ENCODE measurements around the gene DLEU7.
A peak's percentile ranks its signal among the peaks of the same experiment; 100 is the strongest.

The DLEU7 gene

DNA sequence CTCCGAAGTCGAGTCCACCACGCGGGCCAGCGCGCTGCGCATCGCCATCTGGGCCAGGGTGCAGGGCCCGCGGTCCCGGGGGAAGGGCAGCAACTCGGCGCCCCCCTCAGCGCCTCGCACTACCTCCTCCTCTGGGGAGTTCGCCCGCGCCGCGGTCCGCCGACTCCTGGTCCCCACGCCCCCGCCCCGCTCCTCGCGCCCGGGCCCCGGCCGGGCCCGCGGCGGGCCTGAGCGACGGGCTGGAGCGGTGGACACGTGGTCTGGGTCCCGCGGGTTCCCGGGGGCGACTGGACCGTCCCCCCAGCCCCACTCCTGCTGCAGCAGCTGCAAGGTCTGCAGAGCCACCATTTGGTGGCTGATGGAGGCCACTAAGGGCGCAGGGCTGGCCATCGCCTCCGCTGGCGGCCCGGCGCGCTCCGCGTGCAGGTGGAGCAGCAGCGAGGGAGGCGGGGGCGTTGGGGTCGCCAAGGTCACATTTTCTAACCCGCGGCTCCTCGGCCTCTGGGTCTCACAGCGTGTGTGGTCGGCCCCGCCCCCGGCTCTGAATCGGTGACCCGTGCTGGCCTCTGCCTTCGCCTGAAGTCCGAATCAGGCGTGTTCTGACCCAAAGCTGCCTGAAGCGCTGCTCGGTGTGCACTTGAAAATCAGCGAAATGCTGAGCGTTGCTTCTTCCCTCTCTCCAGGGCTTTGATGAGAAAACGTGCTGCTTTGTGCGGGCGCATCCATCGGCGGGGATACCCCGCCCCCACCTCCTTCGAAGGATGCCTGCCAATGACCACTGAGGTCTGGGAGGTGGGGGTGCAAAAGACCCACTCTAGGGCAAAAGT is at the start of gene DLEU7:
Gene DLEU7 (minus strand): TSS at position 436 of the 827 bp plus-strand sequence. CDS start 46 bp downstream, at position 390.
- DNase-seq, result no peak

DNA sequence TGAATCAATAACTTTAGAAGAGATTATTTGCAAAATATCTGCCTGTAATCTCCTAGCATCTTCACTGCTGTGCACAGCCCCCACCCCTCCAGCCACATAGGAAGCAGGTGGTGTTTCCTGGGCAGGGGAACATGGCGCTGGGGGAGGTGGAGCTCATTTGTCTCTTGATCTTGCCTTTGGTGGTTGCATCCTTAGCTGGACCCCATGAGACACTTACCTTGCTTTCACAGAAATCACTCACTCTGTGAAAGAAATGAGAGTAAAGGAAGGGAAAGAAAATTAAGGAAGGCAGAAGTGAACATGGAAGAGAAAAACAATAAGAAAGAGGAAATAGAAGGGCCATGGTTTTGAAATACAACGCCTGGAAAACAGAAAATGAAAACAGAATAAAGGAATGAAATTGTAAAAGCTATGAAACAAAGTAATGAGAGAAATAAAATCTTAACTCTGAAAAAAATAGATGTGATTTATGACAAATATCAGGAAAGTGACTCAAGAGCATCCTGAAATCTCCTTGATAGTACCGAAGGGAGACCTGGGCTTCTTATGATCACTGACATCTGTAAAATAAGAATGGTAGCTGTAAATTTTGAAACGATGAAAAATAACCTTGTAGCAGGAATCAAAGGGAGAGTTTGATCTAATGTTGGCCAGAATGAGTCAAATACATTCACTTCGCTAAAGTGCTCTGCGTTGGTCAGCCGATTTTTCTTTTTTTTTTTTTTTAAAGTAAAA is 48.9 kb upstream of the DLEU7 start:
- no peak for DNase-seq

- no peak for DNase-seq
Observed at GRCh38 chr13:50891206-50891605, 47.7 kb upstream of the DLEU7 start.

DNA sequence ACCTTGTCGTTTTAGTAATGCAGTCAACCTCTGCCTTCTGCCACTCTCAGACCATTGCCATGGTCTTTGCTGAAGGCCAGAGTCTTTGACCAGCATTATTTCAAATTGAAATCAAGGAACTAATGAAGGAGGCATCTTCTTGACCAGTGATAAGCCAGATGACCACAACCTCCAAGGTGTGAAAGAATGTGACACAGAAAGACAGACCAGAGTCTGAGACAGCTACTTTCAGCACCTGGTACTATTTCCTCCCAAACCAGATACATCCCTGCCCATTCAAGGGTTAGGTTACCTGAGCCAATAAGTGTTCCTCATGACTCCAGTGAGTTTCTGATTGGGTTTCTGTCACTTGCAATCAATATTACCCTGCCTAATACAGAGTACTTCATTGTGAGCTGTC is 45.8 kb upstream of the DLEU7 start:
- no peak for DNase-seq

GRCh38 chr13:50888362-50888761 is 44.9 kb upstream of the DLEU7 start:
- DNase-seq, result no peak

GRCh38 chr13:50887151-50887550 is 43.7 kb upstream of the DLEU7 start:
- no peak for DNase-seq

DNA sequence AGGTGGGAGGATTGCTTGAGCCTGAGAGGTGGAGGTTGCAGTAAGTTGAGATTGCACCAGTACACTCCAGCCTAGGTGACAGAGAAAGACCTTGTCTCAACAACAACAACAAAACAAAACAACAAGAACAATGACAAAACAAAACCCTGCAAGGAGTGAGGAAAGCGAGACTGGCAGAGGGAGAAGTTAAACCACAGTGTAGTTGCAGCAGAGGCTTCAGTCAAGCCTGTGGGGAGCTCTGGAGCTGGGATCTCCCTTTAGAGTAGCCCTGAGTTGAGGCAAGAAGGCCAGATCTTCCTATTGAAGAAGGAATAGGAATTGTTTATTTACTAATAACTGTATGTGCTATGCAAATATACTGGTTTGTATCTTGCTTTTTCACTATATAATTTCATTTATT is 40.8 kb upstream of the DLEU7 start:
- no peak for DNase-seq

DNA sequence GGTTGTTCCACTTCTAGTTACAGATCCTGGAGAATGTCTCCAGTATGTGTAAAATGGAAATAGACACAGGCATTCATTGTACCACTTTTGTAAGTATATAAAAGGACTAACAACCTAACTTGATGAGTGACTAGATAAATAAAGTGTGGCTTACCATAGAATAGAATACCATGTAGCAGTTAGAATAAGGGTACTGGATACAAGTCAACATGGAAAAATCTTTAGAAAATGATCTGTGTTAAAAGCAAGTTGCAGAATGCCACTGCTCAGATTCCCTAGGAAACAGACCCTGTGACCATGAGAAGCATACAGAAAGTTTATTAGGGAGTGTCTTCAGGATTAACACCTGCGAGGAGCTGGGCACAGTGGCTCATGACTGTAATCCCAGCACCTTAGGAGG is 40.2 kb upstream of the DLEU7 start:
- no peak for DNase-seq

GRCh38 chr13:50882816-50883435 is 39.4 kb upstream of the DLEU7 start:
- DNase-seq, result no peak

DNA sequence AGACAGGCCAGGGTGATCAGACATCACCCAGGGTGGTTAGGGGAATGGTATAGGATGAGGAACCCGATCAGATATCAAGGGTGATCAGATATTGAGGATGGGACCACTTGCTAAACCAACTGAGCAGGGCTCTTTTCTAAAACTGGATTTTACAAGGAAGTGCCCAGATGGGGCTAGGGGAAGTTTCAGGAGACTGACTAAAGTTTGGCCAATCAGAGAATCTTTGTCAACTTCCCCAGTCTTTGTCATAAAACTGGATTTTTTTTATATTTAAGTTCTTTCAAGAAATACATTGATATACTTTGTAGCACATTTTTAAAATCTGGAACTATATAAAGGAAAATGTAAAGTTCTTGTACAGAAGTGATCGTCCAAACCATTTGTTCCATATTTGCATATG is 30.5 kb upstream of the DLEU7 start:
- no peak for DNase-seq

DNA sequence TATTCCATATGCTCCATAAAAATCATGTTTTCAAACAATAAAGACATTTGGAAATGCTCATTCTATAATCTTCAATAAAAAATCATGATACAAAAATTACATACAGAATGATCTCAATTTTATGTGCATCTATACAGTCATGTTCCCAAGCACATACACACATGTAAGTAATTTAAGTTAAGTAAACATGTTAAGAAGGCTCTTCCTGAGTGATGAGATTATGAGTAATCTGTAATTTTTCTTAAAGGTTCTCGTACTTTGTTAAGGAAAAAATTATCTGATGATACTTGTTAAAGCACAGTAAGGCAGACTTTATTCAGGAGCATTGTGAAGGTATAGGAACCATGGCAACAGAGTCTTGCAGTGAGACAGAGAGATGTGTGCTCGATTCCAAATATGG is 30.0 kb upstream of the DLEU7 start:
- DNase-seq, result peak; percentile 31

DNA sequence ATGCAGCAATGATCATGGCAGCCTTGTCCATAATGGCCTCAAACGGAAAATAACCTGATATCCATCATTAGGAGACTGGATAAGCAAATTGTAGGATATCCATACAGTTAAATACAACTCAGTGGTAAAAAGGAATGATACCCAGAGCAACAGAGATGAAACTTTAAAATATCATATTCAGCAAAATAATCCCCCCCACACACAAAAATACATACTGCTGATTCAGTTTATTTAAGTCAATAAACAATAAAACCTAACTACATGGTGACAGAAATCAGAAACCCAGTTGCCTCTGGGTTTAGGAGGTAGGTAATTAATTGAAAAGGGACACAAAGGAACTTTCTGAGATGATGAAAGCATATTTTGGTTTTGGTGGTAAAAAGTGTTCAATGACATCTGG is 27.9 kb upstream of the DLEU7 start:
- no peak for DNase-seq

- no peak for DNase-seq
Observed at GRCh38 chr13:50867637-50867945, 24.1 kb upstream of the DLEU7 start.

- no peak for DNase-seq
Observed at GRCh38 chr13:50866817-50867636, 23.5 kb upstream of the DLEU7 start.

DNA sequence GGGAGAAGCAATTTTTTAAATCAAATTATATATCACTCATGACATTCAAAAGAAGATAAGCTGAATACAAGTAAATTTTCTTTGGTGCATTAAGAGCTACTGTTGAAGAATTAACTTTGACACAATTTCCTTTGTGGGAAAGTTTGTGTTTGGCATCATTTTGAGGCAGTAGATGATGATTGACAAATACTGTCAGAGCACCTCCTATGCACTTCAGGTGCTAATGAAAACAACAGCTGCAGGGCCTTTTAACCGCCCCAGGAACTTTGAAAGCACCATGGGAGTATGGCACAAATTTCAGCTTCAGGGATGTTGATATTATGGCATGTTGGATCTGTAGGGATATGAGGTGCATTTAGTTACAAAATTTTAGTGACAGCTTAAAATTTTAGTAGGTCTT is 21.0 kb upstream of the DLEU7 start:
- DNase-seq, result no peak

GRCh38 chr13:50855681-50856080 is 12.2 kb upstream of the DLEU7 start:
- no peak for DNase-seq

GRCh38 chr13:50850445-50850844 is 7.0 kb upstream of the DLEU7 start:
- no peak for DNase-seq

DNA sequence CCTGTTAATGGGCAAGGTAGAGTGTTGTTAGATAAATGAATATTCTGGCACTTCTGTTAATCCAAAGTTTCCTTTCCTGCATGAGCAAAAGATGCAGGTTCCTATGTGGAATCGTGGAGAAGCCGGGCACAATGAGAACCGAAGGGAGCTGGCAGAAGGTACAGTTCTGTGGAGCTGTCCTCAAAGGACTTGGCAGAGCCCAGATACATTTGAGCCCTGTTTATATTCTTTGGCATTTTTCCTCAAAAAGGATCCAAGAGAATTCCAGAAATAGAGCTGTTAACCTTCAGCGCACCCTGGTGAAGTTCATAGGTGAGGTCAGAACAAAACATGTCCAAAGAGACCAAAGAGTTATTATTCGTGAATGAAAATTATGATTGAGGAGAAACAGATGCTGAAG is 4.0 kb upstream of the DLEU7 start:
- DNase-seq, result no peak

DNA sequence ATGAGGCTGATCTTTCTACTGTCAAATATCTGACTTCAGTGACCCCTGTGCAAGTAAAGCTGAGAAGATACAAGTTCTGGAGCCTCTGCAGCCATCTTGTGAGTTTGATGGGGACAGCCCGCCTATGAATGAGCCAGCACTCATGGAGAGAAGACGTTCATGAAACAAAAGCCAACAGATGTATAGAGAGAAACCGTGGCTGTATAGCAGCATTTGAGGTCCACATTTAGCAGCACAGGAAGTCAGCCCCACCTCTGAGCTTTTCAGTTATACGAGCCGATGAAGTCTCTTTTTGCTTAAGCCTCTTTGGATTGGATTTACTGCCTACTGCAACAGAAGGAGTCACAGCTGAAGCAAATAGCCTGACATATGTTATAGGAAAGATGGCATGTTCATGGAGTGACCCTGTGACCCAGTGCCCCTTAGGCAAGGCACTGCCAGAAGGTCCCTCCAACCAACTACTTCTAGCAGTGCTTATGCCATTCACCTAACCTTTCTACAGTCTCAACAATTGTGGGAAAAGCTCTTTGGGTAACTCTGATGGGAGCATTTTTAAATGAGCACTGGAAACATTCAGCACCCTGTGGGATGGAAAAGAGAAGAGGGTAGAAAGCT is 3.5 kb upstream of the DLEU7 start:
- DNase-seq, result no peak

- DNase-seq, result no peak
Observed at GRCh38 chr13:50845211-50845610, 1.7 kb upstream of the DLEU7 start.

DNA sequence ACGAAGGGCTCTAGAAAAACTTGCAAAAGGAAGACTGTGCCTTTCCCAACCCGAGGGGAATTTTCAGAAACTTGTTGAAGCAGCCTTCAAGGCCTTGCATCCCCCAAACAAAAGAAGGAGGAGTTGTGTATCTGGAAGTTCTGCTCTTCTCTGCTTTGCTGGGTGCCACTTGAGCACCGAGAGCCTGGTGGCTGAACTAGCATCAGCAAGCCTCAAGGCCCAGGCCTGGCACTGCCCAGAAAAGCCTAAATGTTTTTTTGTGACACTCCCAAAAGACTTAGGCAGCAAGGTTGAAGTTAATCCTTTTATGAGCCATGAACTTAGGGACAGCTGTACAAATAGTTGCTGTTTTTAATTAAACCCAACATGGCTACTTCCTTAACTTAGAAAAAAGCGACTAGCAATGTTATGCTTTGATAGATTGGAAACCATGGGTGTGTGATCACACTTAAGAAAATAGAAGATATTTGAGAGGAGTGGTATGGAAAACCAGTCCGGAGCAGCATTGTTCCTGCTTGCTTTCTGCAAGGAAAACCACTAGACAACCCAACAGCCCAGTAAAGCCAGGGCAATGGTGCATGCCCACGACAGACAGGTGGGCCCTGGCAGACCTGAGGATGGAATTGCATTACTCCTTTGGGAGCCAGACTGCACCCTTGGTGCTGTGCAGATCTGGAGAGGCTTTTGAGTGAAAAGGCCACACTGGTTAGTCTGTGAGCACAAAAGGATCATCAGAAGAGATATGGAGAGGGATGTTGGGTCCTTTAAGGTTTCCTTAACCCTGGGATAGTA is 788 bp upstream of the DLEU7 start:
- no peak for DNase-seq

- no peak for DNase-seq
Observed at GRCh38 chr13:50842990-50843256, 569 bp downstream of the DLEU7 start.

Measured in HCEC 1CT (cell line).